Measurements from ENCODE around the gene GDF7. TPM values are rescaled to one million over a fixed set of nuclear protein-coding genes. Genes with fewer than 3 reads are reported as not detected.

GDF7 gene
- total and polyA plus RNA-seq, 2 of the 8 experiments (the other 6 are each of a cell fraction or from before 2014, with no cell fraction given), result 0.04 to 0.06 TPM

DNA sequence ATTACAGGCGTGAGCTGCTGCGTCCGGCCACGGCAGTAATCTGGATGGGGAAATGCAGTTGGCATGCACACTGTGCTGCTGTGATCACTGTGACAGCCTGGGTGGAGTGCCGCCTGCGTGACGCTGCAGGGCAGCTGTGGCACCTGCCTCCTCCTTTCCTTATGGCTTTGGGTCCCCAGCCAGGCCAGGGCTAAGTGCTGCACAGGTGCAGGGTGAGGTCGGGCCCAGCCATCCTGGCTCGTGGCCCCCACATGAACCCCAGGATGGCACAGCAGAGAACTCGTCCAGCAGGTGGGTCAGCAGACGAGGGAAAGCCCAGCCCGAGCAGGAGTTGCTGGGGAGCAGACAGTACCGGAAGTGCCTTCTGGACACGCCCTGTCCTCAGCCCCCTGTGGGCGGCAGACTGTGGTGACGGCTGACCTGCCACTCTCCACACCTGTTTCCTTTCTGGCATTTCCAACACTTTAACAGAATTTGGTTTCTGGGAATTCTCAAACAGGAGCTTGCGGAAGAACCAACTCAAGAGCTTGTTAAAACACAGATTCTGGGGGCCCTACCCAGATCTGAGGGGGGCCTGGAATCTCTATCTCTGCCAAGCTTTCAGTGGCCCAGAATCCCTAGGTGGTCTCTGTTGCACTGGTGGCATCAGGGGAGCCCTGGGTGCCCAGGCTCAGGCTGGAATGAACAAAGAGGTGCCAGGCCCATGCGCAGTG, 33.0 kb upstream of the GDF7 start:
- H3K23me2 ChIP-seq (ENCODE audit: low read depth, low read length), result no peaks in the 10 kb centered on the region
- H3K36me3 ChIP-seq (ENCODE audit: control insufficient read depth in 2 of 4, insufficient read depth in 4 of 4, low read length in 3 of 4), result no peaks in the 10 kb centered on the region
- peak overlapping the region; percentile 31 for H4K91ac ChIP-seq (replicated peaks; ENCODE audit: insufficient read length, low read length)
- H3K56ac ChIP-seq (replicated peaks; ENCODE audit: insufficient read length, low read depth, low read length), result no peak overlapping the region
- H3K27ac ChIP-seq (ENCODE audit: low read depth, low read length), result no peak overlapping the region
- H2AK5ac ChIP-seq (ENCODE audit: low read depth, low read length), result no peak overlapping the region
- H2BK15ac ChIP-seq (ENCODE audit: low read length), result no peak overlapping the region
- no peak overlapping the region; the same call in 1 of the 2 replicates for H3K18ac ChIP-seq (ENCODE audit: extremely low read depth, low read length)
- H2BK5ac ChIP-seq (ENCODE audit: low read depth, low read length), result no peak overlapping the region
- no peak overlapping the region for H3K4me2 ChIP-seq (ENCODE audit: insufficient read depth in 1 of 2, low read depth in 2 of 2, low read length in 2 of 2)
- H3K9me3 ChIP-seq (ENCODE audit: insufficient read depth in 2 of 2, low read depth in 1 of 2, low read length in 1 of 2), result no peaks in the 10 kb centered on the region
- H2BK20ac ChIP-seq (ENCODE audit: low read length), result no peak overlapping the region
- H4K5ac ChIP-seq (ENCODE audit: insufficient read length, low read depth, low read length), result no peak overlapping the region
- H2AFZ ChIP-seq (ENCODE audit: low read length), result no peak overlapping the region
- H4K8ac ChIP-seq (ENCODE audit: extremely low read depth, insufficient read depth, low read length), result no peak overlapping the region
- no peak overlapping the region for H3K23ac ChIP-seq (ENCODE audit: insufficient read length)
- no peaks in the 10 kb centered on the region for H3K79me2 ChIP-seq (ENCODE audit: control insufficient read depth in 1 of 2, insufficient read depth in 2 of 2, low read length in 2 of 2)
- H2BK120ac ChIP-seq (replicated peaks; ENCODE audit: low read depth, low read length), result no peak overlapping the region
- POLR2A ChIA-PET (ENCODE audit: partially characterized antibody), result interaction anchor here (0.6 to 4.8 kb wide), 3 partner anchors 28 to 192 kb away, joined by 3 to 57 read pairs (median 3); partner anchors contain the start of gene RHOB
- 90% methylated on average over 18 of the region's 18 CpGs; no CpG with 5 or more reads in 1 of the 2 experiments for WGBS, 2 experiments (ENCODE audit: extremely low coverage in 1 of 2, insufficient coverage in 1 of 2, insufficient read length in 1 of 2, insufficient replicate concordance in 2 of 2, low coverage in 1 of 2, low lambda C conversion rate in 2 of 2, missing lambda C conversion rate in 1 of 2)
- TF ChIP-seq HDAC6 (IDR thresholded peaks at IDR 0.05; ENCODE audit: low read depth, low read length), result no peak
- TF ChIP-seq CBX5 (IDR thresholded peaks at IDR 0.05; ENCODE audit: low read depth, low read length), result no peak
- no peak for TF ChIP-seq CREB1 (IDR thresholded peaks at IDR 0.05)
- TF ChIP-seq, protein P1, sequence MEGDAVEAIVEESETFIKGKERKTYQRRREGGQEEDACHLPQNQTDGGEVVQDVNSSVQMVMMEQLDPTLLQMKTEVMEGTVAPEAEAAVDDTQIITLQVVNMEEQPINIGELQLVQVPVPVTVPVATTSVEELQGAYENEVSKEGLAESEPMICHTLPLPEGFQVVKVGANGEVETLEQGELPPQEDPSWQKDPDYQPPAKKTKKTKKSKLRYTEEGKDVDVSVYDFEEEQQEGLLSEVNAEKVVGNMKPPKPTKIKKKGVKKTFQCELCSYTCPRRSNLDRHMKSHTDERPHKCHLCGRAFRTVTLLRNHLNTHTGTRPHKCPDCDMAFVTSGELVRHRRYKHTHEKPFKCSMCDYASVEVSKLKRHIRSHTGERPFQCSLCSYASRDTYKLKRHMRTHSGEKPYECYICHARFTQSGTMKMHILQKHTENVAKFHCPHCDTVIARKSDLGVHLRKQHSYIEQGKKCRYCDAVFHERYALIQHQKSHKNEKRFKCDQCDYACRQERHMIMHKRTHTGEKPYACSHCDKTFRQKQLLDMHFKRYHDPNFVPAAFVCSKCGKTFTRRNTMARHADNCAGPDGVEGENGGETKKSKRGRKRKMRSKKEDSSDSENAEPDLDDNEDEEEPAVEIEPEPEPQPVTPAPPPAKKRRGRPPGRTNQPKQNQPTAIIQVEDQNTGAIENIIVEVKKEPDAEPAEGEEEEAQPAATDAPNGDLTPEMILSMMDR (IDR thresholded peaks at IDR 0.05; ENCODE audit: control extremely low read depth in 1 of 3, insufficient read depth in 1 of 3, low read depth in 1 of 3, low read length in 3 of 3), result peak in 1 of 3 experiments; percentile 9; a peak in 1 of 4 replicates
- no peak overlapping the region for H3K4ac ChIP-seq (replicated peaks; ENCODE audit: insufficient read length, low read depth, low read length)
- H3K79me1 ChIP-seq (ENCODE audit: low read depth, low read length), result peaks cover 3% of the 10 kb centered on the region
- H2BK12ac ChIP-seq (ENCODE audit: low read depth, low read length), result peak overlapping the region; percentile 88; the same call in 1 of the 2 replicates
- H3K14ac ChIP-seq (ENCODE audit: insufficient read length), result no peak overlapping the region
- DNase-seq (ENCODE audit: low read depth in 1 of 2, low spot score in 2 of 2) (no peak), FAIRE-seq (no peak)
- CTCF ChIA-PET (ENCODE audit: partially characterized antibody), result interaction anchor here (0.7 to 17.7 kb wide), 34 partner anchors 9 to 1159 kb away, joined by 3 to 367 read pairs (median 8); partner anchors contain the start of genes HS1BP3 and RHOB
- H4K20me1 ChIP-seq (replicated peaks in 1 of 2; ENCODE audit: control insufficient read depth in 1 of 2, insufficient read depth in 2 of 2, low read length in 2 of 2), result no peaks in the 10 kb centered on the region
- no peak overlapping the region for H3K4me3 ChIP-seq (ENCODE audit: extremely low read depth in 1 of 4, insufficient read depth in 2 of 4, low read depth in 3 of 4, low read length in 4 of 4)
- H3K27me3 ChIP-seq (replicated peaks in 1 of 4; ENCODE audit: control insufficient read depth in 3 of 4, extremely low read depth in 1 of 4, insufficient read depth in 3 of 4, low read length in 3 of 4), result no peaks in the 10 kb centered on the region
- H3K4me1 ChIP-seq (replicated peaks in 1 of 4; ENCODE audit: control insufficient read depth in 3 of 4, insufficient read depth in 4 of 4, low read length in 3 of 4), result peaks cover 0 to 8% (median 3%) of the 10 kb centered on the region in 4 experiments; a peak in 4 of 7 replicates
- no peak overlapping the region for H3K9ac ChIP-seq (replicated peaks in 1 of 4; ENCODE audit: extremely low read depth in 1 of 4, low read depth in 3 of 4, low read length in 3 of 4)

Data from H1 (cell line).